Activated CD4-positive, alpha-beta T cell treated with anti-CD3 and anti-CD28 coated beads for 24 hours (primary cell): ENCODE results near the gene RNF146.
"Not testable (repeated sequence)": the region's sequence is repeated elsewhere in the genome, so short reads cannot be mapped to it uniquely, and the experiment has no call there.

Source experiments
- DNase-seq, 2 donors: peaks; one replicate each; pipeline ENCODE4 v3.0.0-alpha.2; 2020; ENCODE audit warnings: low read depth in 2 of 2

The RNF146 gene

GRCh38 chr6:127282184-127282583 is 15.5 kb downstream of the RNF146 start:
- no peak for DNase-seq

- no peak for DNase-seq
These were observed 22.0 kb downstream of the RNF146 start for GRCh38 chr6:127288705-127289104.

- DNase-seq: no peak
These were observed 23.3 kb downstream of the RNF146 start for GRCh38 chr6:127289934-127290333.

- no peak for DNase-seq
These were observed 24.0 kb downstream of the RNF146 start for GRCh38 chr6:127290391-127291265.

GRCh38 chr6:127291495-127291894 is 24.8 kb downstream of the RNF146 start:
- DNase-seq: no peak

GRCh38 chr6:127297502-127298070 is 30.9 kb downstream of the RNF146 start:
- no peak for DNase-seq

GRCh38 chr6:127298475-127298874 is 31.8 kb downstream of the RNF146 start:
- no peak for DNase-seq

GRCh38 chr6:127299522-127300240 is 33.0 kb downstream of the RNF146 start:
- no peak for DNase-seq

- no peak for DNase-seq
These were observed 33.7 kb downstream of the RNF146 start for GRCh38 chr6:127300411-127300810.

- no peak for DNase-seq
These were observed 34.6 kb downstream of the RNF146 start for GRCh38 chr6:127301199-127301700.

GRCh38 chr6:127302728-127303660 is 36.3 kb downstream of the RNF146 start:
- peak; percentile 22 to 26 for DNase-seq

GRCh38 chr6:127303917-127304316 is 37.3 kb downstream of the RNF146 start:
- DNase-seq: no peak

GRCh38 chr6:127305741-127306140 is 39.1 kb downstream of the RNF146 start:
- no peak for DNase-seq

- DNase-seq: no peak
These were observed 50.9 kb downstream of the RNF146 start for GRCh38 chr6:127317388-127318128.

- no peak for DNase-seq
These were observed 53.0 kb downstream of the RNF146 start for GRCh38 chr6:127319686-127320085.

GRCh38 chr6:127328043-127328609 is 61.5 kb downstream of the RNF146 start:
- DNase-seq: no peak

GRCh38 chr6:127331256-127331655 is 64.6 kb downstream of the RNF146 start:
- DNase-seq: not testable (repeated sequence)

- no peak for DNase-seq
These were observed 65.8 kb downstream of the RNF146 start for GRCh38 chr6:127332383-127332961.
